H4 (cell line): ENCODE results near the gene OR10A3. TPM values are rescaled to one million over a fixed set of nuclear protein-coding genes. Genes with fewer than 3 reads are reported as not detected.
A peak's percentile ranks its signal among the peaks of the same experiment; 100 is the strongest.

Experiments
- DNase-seq: peaks from one replicate; pipeline ENCODE4 v3.0.0-alpha.2; 2015; ENCODE audit warnings: low spot score
- total RNA-seq: library from RNA; depleted of rRNA; stranded (reverse); fragments of >200 nt; shearing (Covaris generic); gene quantifications from 2 replicates; pipeline ENCODE4 v1.2.3, GENCODE V29; 2014; rRNA removed

The OR10A3 gene
- total RNA-seq, 1 experiment from 2014 or later = not detected

GRCh38 chr11:7892840-7893254 lies 48.7 kb downstream of the OR10A3 start:
- DNase-seq = peak; percentile 76

GRCh38 chr11:7892059-7892699 lies 49.3 kb downstream of the OR10A3 start:
- DNase-seq = no peak

- no peak for DNase-seq
These were observed 50.9 kb downstream of the OR10A3 start for GRCh38 chr11:7890417-7891172.

GRCh38 chr11:7889985-7890384 lies 51.5 kb downstream of the OR10A3 start:
- no peak for DNase-seq

Other genes with a start within 250 kb of the OR10A3 start
- 0.43 TPM in 1 of 2 replicates, not detected in the other for gene OVCH2, start 235.2 kb downstream of the OR10A3 start, total RNA-seq
- not detected in 2 replicates for gene OR5P2, start 144.8 kb downstream of the OR10A3 start, total RNA-seq
- not detected in 2 replicates for gene OR5P3, start 110.9 kb downstream of the OR10A3 start, total RNA-seq
- gene OR10A6, start 10.4 kb downstream of the OR10A3 start, total RNA-seq = not detected in 2 replicates
- gene NLRP10, start 23.7 kb upstream of the OR10A3 start, total RNA-seq = not detected in 2 replicates
- 420 and 437 TPM in 2 replicates for gene EIF3F, start 45.6 kb upstream of the OR10A3 start, total RNA-seq
- gene TUB, start 139.5 kb upstream of the OR10A3 start, total RNA-seq = 7.5 and 7.8 TPM in 2 replicates
- 0.80 and 1.1 TPM in 2 replicates for gene RIC3, start 227.3 kb upstream of the OR10A3 start, total RNA-seq